GM21576 (cell line): Measurements from ENCODE around the gene NOL4L.

ENCODE experiments used
- ATAC-seq: cut with Tn5 transposase; IDR thresholded peaks from one replicate; pipeline ENCODE4 v1.9.1; 2021; ENCODE audit warnings: mild to moderate bottlenecking, moderate library complexity; ENCODE audit not compliant: unreplicated experiment

NOL4L gene

GRCh38 chr20:32488066-32488838 is 96.9 kb downstream of the NOL4L start:
- no peak for ATAC-seq

DNA sequence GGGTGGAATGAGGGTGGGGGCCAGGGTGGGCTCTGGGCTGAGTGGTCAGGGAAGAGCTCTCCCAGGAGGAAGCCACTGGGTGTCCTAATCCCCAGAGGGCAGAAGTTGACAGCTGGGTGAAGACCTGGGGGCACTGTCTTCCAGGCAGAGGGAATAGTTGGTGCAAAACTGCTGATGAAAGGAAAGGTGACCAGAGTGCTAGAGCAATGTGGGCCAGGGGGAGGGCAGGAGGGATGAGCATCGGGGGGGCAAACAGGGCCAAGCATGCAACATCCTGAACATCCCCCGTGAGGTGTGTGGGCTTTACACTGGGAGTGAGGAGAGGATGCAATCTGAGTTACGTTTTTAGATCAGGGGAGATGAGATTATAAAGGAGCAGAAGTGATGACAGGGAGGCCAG is 97.8 kb downstream of the NOL4L start:
- ATAC-seq = no peak

DNA sequence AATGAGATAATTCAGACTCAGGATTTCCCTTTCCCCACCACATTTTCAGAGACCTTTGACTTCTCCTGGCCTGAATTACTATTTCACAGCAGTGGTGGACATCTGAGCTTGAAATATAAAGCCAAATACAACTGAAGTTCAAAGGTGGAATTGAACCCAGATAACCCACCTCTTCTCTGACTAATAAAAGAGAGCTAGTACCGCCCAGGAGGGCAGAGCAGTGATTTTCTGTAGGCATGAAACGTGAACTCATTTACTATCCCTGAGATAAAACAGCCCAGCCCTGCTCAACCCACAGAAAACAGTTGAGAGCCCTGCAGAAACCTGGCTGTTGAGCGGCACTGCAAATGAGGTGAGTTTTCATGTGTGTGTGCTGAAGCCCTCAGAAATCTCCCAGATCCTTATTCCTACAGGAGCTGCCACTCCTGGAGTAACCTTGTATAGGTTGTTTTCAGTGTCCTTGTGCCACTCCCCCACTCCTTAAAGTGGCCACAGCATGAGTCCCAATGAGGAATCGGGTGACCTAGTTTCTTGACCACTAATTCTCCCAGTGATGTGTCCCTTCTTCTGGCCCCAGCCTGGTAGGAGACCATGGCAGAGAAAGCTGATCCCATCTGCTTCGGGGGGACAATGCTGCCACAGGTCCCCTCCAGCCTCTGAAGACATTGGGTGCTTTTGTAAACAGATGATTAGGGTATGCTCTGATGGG is 99.2 kb downstream of the NOL4L start:
- no peak for ATAC-seq

GRCh38 chr20:32484958-32485769 is 100.0 kb downstream of the NOL4L start:
- ATAC-seq = peak; percentile 69

- ATAC-seq = no peak
These were observed 100.7 kb downstream of the NOL4L start for GRCh38 chr20:32484225-32484957.

DNA sequence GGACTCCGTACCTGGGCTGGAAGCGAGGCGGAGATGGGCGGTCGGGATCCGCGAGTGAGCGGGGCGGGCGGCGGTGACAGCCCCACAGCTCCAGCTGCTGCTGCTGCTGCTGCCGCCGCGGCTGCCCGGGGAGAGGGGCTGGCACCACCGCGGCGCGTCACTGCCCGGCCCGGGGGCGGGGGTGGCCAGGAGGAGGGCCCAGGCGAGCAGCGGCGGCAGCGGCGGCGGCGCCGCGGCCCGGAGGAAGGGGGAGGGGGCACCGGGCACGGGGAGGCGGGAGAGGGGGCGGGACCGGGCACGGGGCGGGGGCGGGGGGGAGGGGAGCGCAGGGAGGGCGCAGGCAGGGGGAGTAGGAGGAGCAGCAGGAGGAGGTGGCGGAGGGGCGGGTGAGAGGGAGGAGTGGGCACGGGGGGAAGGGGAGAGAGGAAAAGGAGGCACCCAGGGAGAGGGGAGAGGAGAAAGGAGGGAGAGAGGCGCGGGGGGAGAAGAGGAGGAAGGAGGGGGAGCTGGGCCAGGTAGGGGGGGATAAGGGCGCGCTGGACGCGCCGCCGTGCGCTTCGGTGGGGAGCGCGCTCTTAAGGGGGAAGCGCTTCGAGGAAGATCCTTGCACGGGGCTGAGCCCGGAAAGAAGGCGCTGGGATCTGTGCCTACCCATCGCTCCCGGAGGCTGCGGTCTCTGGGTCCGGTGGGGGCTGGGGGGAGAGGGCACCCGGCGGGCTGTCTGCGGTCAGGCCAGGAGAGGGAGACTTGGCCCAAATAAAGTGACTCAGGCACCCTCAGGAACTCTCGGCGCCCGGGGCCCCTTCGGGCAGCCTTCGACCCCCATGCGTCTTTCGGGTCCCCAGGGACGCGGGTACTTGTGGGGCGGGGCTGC is 101.5 kb downstream of the NOL4L start:
- ATAC-seq = no peak

- ATAC-seq = no peak
These were observed 102.5 kb downstream of the NOL4L start for GRCh38 chr20:32482442-32483261.

DNA sequence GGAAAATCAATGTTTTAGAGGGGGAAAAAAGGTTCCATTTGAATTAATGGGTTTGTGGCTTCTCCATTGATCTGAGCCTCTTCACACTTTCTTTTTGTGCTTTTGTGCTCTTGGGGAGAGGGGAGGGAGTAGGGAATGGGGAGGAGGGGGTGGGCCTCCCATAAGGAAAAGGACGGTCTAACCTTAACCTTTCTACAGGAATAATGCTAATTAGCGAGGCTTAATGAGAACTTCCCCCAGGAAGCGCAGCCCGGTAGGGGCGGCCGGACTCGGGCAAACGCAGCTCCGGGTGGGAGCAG is 103.0 kb downstream of the NOL4L start:
- no peak for ATAC-seq

GRCh38 chr20:32481311-32482142 is 103.6 kb downstream of the NOL4L start:
- no peak for ATAC-seq

DNA sequence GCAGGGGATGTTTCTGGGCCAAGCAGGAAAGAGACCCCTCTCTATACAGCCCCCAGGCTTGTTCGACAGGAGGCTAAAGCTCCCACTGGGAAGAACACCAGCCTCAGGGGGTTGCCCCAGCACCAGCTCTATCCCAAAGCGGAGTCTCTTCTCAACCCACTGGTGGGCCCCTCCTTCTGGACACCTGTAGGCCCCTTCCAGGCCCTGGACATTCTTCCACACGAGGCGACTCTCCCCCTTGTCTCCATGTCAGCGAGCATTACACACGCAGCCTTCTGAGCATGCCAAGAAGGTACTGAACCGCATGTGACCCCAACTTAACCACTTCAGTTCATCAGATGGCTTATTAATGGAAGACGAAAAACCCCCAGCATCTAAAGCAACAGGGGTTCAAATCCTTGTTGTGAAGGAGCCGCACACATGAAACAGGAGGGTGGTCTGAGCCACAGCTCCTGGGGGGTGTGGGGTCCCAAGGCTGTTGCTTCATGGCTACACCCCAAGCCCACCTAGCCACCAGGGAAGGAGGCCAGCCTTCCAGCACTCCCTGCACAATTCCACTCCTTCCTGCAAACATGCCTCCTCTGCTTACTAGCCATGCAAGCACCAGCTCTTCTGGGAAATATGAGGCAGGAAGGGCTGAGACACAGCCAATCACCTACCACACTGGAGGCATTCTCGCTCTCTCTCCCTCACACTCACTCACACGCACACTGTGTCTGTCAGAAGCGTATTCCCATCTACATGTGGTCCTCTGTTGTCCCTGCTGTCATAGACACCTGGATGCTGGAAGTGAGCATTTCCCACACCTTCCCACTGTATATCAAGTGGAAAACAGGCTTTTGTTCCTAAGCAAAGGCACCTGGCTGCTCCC is 104.5 kb downstream of the NOL4L start:
- ATAC-seq = no peak

DNA sequence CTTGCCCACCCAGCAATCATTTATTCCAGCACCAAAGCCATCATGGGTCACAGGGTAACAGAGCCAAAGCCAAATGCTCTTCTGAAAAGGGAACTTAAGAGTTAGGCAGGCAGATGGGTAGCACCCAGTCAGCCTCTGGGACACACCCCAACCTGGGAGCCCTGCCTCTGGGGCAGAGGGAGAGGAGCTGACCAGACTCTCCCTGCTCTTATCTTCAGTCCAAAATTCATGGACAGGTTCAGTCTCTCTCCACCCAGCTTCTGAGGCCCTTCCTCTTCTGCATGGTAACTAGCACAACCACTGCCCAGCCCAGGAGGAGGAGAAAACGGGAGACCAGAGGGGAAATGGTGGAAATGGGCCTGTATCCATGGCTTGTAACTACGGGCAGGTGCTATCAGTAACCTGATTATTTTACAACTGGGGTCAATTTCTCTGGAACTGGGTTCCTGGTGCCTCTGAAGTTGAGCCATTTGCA is 105.4 kb downstream of the NOL4L start:
- no peak for ATAC-seq

DNA sequence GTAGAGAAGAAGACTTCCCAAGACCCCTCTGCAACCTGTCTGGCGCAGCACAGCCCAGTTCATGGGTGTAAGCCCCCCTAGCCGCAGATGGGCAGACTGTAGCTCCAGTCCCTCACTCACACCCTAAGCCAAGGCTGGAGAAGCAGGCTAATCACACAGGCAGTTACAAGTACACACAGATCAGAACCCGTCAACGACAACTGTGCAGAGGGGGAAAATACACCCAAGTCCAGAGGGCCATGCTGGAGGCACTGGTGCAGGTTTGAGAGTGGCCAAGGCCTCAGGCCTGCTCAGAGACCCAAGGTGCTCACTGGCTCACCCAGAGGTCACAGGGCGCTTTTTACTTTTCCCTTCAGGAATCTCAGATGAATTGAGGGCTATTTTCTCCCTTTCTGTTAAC is 106.1 kb downstream of the NOL4L start:
- ATAC-seq = no peak

DNA sequence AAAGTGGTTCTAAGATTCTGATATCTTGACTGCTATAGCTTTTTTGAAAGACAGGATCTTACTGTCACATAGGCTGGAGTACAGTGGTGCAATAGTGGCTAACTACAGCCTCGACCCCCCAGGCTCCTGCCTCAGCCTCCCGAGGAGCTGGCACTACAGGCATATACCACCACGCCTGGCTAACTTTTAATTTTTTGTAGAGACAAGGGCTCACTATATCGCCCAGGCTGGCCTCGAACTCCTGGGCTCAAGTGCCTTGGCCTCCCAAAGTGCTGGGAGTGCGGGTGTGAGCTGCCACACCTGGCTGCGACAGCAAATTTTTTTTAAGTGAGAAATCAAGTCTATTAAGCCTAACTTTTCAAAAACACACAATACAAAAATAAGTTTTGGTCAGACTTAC is 106.6 kb downstream of the NOL4L start:
- ATAC-seq = no peak

- ATAC-seq = no peak
These were observed 107.3 kb downstream of the NOL4L start for GRCh38 chr20:32477594-32478512.

DNA sequence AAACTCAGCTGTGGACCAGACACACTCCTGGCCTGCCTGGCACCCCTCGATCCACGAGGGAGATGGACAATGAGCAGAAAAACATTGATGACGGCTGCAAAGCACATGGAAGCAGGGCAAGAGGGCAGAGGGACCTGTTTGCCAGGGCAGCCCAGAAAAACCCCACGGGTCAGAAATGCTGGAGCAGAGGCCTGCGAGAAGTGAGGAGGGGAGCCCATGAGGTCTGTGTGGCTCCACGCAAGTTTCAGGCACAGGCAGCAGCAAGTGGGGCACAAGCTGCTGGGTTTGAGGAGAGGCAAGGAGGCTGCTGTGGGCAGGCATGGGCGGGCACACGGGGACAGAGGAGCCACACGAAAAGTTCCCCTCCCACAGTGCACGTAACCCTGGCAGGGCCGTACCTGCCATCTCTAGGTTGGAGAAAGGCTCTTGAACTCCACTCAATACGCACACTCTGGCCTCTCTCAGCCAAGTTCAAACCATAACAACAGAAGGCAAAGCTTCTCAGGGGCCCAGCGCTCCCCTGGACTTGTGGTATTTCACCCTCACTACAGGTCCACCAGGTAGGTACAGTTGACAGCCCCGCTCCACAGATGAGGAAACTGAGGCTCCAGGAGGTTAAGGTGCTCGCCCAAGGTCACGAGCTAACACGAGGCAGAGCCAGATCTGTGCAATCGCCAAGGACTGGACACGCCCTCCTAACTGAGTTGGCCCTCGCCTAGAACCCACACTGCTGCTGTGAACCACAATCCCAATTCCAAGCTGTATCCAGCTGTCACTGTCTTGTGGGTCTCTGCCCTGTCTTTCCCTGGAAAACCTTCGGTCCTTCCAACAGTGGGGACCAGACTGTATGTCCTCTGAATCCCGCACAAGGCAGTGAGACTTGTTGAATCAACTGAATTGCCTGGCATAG is 108.2 kb downstream of the NOL4L start:
- no peak for ATAC-seq
